ENCODE results near the gene STEAP1B.

The STEAP1B gene

GRCh38 chr7:22397981-22398380 lies 102.0 kb downstream of the STEAP1B start:
- Histone ChIP-seq H2AFZ (no peak overlapping the region), H3K4me1 (peaks cover 5% of the 10 kb centered on the region), H3K9ac (no peak overlapping the region), H3K4me3 (ENCODE audit: low read depth, low read length) (no peak overlapping the region), H3K27me3 (ENCODE audit: control insufficient read depth, insufficient read depth, low read length) (no peaks in the 10 kb centered on the region), H3K79me2 (no peaks in the 10 kb centered on the region), H3K9me3 (ENCODE audit: control insufficient read depth, low read length) (no peaks in the 10 kb centered on the region), H3K36me3 (ENCODE audit: control insufficient read depth, insufficient read depth, low read length) (no peaks in the 10 kb centered on the region), H3K27ac (no peak overlapping the region), H3K4me2 (ENCODE audit: low read length) (no peak overlapping the region)
- TF ChIP-seq CTCF (IDR thresholded peaks at IDR 0.05), result no peak

GRCh38 chr7:22395222-22395621 lies 104.8 kb downstream of the STEAP1B start:
- Histone ChIP-seq H3K79me2 (no peaks in the 10 kb centered on the region), H3K4me2 (ENCODE audit: low read length) (no peak overlapping the region), H3K36me3 (ENCODE audit: control insufficient read depth, insufficient read depth, low read length) (no peaks in the 10 kb centered on the region), H3K27ac (no peak overlapping the region), H3K4me3 (ENCODE audit: low read depth, low read length) (no peak overlapping the region), H2AFZ (no peak overlapping the region), H3K9ac (no peak overlapping the region), H3K9me3 (ENCODE audit: control insufficient read depth, low read length) (no peaks in the 10 kb centered on the region), H3K27me3 (ENCODE audit: control insufficient read depth, insufficient read depth, low read length) (no peaks in the 10 kb centered on the region), H3K4me1 (peaks cover 5% of the 10 kb centered on the region)
- TF ChIP-seq CTCF (IDR thresholded peaks at IDR 0.05), result no peak

- no peaks in the 10 kb centered on the region for H3K9me3 ChIP-seq (ENCODE audit: control insufficient read depth, low read length)
- H3K4me2 ChIP-seq (ENCODE audit: low read length), result no peak overlapping the region
- no peaks in the 10 kb centered on the region for H3K79me2 ChIP-seq
- H3K4me1 ChIP-seq, result peaks cover 5% of the 10 kb centered on the region
- no peak overlapping the region for H3K9ac ChIP-seq
- no peak overlapping the region for H2AFZ ChIP-seq
- TF ChIP-seq CTCF (IDR thresholded peaks at IDR 0.05), result no peak
- H3K27ac ChIP-seq, result no peak overlapping the region
- H3K4me3 ChIP-seq (ENCODE audit: low read depth, low read length), result no peak overlapping the region
- H3K36me3 ChIP-seq (ENCODE audit: control insufficient read depth, insufficient read depth, low read length), result no peaks in the 10 kb centered on the region
- H3K27me3 ChIP-seq (ENCODE audit: control insufficient read depth, insufficient read depth, low read length), result no peaks in the 10 kb centered on the region
These were observed 105.2 kb downstream of the STEAP1B start for GRCh38 chr7:22394739-22395138.

- no peaks in the 10 kb centered on the region for H3K36me3 ChIP-seq (ENCODE audit: control insufficient read depth, insufficient read depth, low read length)
- no peak overlapping the region for H3K27ac ChIP-seq
- no peak overlapping the region for H3K4me2 ChIP-seq (ENCODE audit: low read length)
- peak overlapping the region; percentile 28 for H2AFZ ChIP-seq
- peaks cover 5% of the 10 kb centered on the region for H3K4me1 ChIP-seq
- H3K27me3 ChIP-seq (ENCODE audit: control insufficient read depth, insufficient read depth, low read length), result no peaks in the 10 kb centered on the region
- TF ChIP-seq CTCF (IDR thresholded peaks at IDR 0.05), result no peak
- no peaks in the 10 kb centered on the region for H3K9me3 ChIP-seq (ENCODE audit: control insufficient read depth, low read length)
- no peak overlapping the region for H3K9ac ChIP-seq
- H3K79me2 ChIP-seq, result no peaks in the 10 kb centered on the region
- H3K4me3 ChIP-seq (ENCODE audit: low read depth, low read length), result no peak overlapping the region
These were observed 105.9 kb downstream of the STEAP1B start for GRCh38 chr7:22393913-22394729.

- Histone ChIP-seq H3K27ac (no peak overlapping the region), H3K4me3 (ENCODE audit: low read depth, low read length) (no peak overlapping the region), H3K9ac (no peak overlapping the region), H3K79me2 (no peaks in the 10 kb centered on the region), H3K9me3 (ENCODE audit: control insufficient read depth, low read length) (no peaks in the 10 kb centered on the region), H3K4me2 (ENCODE audit: low read length) (no peak overlapping the region), H3K27me3 (ENCODE audit: control insufficient read depth, insufficient read depth, low read length) (no peaks in the 10 kb centered on the region), H2AFZ (no peak overlapping the region), H3K4me1 (peaks cover 5% of the 10 kb centered on the region), H3K36me3 (ENCODE audit: control insufficient read depth, insufficient read depth, low read length) (no peaks in the 10 kb centered on the region)
- no peak for TF ChIP-seq CTCF (IDR thresholded peaks at IDR 0.05)
These were observed 109.5 kb downstream of the STEAP1B start for GRCh38 chr7:22390516-22390915.

Data from parathyroid adenoma (tissue), 2 donors.